HG03460 (cell line): ENCODE measurements around the gene DLK2.
A peak's percentile ranks its signal among the peaks of the same experiment; 100 is the strongest.
"Not testable (repeated sequence)": the region's sequence is repeated elsewhere in the genome, so short reads cannot be mapped to it uniquely, and the experiment has no call there.

Experiments
- ATAC-seq: cut with Tn5 transposase; IDR thresholded peaks from one replicate; pipeline ENCODE4 v1.9.1; 2021; ENCODE audit not compliant: unreplicated experiment

Gene DLK2, protein sequence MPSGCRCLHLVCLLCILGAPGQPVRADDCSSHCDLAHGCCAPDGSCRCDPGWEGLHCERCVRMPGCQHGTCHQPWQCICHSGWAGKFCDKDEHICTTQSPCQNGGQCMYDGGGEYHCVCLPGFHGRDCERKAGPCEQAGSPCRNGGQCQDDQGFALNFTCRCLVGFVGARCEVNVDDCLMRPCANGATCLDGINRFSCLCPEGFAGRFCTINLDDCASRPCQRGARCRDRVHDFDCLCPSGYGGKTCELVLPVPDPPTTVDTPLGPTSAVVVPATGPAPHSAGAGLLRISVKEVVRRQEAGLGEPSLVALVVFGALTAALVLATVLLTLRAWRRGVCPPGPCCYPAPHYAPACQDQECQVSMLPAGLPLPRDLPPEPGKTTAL

DNA sequence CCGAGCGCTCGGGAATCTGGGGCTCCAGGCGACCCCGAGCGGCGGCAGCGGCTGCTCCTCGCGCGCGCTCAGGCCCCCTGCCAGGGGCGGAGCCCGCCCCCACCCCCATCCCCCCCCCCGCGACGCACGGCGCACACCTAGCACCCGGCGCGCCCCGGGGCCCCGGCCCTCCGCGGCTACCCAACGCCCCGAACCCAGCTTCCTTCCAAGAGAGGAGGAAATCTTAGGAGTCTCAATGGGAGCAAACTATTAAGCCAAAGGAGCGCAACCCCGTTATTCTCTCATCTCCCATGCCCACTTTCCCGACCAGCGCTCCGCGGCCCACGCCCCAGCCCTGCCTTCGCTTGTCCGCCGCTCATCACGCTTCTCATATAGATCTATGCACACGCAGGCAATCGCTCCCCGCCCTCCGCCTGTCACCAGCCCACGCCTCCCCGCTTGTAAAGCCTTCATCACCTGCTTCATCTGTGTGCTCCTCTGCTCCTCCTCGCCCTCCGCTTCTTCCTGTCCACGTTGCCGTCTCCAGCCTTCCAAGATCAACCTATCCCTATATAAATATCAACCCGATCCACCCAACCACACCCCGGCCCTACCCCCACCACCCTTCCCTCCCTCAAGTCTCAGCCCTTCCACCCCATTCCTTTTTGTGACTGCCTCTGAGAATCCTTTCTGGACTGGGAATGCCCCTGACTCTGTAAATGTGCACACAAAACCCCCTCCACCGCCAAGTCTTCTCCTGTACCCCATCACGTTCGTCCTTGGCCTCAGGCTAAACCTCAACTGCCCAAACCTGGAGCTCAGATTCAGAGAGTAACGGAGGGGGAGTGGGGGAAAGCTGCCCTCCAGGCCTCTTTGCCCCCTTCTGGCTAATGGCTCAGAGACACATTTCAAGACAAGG, at the start of gene DLK2:
DLK2 (minus strand) TSS at position 18 of the 898 bp plus-strand sequence. CDS start 723 bp downstream, outside the sequence.
- peak; percentile 29 for ATAC-seq

DNA sequence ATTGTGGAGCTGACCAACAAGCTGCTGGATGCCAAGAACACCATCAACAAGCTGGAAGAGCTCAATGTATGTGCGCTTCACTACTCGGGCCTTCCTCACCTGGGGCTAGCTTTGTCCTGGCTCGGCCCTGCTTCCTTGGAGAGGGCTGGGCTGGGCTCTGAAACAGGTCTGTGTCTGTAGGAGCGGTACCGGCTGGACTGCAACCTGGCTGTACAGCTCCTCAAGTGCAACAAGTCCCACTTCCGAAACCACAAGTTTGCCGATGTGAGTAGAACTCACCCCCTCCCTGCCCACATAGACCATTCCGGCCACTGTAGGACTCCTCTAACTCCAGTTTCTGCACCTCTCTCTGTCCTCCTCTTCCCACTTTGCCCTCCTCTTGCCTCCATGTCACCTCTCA, 48.1 kb upstream of the DLK2 start:
- ATAC-seq: no peak

DNA sequence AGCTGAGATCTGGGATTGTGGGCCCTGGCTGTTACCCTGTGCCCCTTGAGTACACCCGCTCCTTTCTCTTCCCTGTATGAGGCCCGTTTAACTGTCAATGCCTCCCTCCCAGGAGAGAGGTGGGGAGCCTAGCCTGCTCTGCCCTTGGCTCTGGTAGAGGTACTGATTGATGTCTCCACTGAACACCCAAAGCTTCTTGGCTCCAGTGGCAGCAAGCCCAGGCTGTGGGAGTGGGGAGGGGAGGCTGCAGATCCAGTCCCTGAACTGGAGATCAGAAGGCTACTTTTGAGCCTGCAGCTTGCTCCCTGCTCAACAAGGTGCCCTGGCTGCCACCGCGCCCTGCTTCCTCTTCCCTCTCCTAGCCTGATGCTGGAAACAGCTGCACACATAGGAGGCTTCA, 47.3 kb upstream of the DLK2 start:
- no peak for ATAC-seq

DNA sequence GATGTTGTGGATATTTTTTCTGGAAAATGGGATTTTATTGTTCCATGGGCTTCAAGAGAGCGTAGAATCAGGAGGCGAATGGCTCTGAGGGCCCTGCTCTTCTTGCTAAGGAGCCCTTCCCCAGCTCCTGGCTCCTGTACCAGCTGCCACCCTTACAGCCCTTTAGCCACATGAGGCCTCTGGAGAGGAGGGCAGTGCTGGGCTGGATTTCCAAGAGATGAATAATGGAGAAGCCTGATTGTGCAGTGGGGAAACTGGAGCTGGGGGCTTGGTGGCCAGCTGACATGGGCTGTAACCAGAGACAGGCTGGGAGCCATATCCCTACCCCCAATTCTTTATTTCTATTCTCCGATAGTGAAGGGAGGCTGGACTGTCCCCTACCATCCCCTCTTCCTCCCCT, 45.6 kb upstream of the DLK2 start:
- ATAC-seq: no peak

DNA sequence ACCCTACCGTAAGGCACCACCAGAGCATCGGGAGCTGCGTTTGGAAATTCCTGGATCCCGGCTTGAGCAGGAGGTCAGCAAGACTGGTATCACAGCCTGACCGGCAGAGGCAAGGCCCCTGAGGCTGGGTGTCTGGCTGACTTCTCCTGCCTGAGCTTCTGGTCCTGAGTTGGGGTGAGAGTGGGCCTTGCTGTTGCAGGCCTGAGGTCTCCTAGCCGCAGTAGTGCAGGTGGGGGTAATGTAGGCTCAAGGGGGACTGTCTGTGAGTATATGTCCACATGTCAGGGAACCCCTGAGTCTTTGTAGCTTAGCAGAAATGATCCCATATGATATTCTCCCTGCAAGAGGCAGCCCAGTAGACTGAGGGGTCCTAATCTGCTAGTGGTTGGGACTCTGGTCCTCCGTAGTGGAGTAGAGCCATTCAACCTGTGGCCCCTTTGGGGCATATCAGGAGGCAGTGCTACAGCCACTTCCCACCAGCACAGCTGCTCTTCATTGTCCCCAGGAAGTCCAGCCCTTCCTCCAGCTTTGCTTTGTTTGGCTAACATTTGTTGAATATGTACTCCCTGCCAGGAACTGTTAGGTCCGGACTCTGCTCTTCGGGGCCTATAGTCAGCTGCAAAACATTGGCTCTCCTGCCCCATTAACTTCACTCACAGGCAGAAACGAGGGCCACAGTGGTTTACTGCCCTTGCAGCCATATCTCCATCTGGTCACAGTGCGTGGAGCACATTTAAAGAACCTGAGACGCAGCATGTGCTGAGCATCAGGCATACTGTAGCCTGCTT, 43.9 kb upstream of the DLK2 start:
- ATAC-seq: no peak

DNA sequence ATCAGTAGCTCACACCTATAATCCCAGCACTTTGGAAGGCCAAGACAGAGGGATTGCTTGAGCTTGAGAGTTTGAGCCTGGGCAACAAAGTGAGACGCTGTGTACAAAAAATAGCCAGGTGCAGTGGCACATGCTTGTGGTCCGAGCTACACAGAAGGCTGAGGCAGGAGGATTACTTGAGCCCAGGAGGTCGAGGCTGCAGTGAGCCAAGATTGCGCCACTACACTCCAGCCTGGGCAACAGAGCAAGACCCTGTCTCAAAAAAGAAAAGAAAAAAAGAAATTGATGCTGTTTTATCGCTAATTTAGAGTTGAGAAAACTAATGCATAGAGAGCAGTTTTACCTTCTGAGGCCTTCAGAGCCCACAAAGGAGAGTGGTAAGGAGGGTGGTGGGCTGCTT, 42.9 kb upstream of the DLK2 start:
- not testable (repeated sequence) for ATAC-seq

DNA sequence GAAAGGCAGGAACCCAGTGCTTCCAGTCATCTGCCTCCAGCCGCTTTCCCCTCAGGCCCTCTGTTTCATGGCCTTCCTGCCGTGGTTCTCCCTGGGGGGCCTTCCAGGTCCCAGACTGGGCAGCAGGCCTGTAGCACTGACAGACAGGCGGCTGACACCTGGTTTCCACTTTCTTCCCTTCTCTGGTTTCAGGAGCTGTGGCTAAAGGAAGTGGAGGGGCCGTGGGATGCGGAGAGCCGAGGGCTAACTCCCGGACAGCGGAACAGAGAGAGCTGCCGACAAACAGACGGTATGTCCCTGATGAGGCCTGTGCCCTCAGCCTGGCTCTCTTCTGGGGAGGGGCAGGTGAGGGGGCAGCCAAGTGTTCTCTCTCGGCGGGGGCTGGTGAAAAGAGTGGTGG, 42.3 kb upstream of the DLK2 start:
- ATAC-seq: no peak

DNA sequence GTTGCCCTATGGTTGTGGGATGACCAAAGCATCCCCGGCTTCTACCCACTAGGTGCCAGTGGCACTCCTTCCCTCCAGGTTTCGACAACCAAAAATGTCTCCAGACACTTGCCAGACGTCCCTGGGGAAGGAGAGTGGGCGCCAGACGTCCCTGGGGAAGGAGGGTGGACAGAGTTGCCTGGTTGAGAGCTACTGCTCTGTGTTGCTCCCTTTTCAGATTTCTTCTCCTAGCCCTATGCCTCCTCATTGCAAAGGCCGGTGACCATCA, 41.7 kb upstream of the DLK2 start:
- no peak for ATAC-seq

DNA sequence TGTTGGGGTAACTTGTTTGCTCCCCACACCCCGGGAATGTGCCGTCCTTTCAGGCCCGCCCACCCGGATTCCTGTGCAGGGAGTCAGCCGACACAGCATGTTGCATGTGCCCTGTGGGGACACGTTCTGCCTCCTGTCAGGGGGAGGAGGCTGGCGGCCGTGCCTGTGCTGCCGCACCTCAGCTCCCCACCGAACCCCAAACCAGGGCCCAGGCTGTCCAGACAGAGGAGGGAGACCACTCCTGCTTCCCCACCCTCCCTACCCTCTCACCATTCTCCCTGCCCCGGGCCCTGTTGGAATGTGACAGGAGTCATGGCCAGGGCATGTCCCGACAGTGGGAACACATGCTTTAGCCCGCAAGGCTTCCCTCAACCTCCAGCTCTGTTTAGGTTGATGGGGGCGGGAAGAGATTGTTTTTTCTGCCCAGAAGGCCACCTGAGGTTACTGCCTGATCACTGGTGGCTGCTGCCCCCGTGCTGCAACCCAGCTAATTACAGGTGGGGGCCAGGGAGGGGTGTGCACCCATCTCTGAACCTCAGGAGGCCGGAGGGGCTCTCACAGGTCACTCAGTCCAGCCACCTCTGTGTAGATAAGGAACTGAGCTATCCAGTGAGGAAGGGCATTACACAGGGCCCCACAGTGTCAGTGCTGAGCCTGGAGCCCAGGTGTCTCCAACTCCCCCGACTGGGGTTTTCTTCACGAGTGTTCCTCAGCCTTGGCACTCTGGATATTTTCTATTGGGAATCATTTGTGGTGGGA, 41.2 kb upstream of the DLK2 start:
- no peak for ATAC-seq

DNA sequence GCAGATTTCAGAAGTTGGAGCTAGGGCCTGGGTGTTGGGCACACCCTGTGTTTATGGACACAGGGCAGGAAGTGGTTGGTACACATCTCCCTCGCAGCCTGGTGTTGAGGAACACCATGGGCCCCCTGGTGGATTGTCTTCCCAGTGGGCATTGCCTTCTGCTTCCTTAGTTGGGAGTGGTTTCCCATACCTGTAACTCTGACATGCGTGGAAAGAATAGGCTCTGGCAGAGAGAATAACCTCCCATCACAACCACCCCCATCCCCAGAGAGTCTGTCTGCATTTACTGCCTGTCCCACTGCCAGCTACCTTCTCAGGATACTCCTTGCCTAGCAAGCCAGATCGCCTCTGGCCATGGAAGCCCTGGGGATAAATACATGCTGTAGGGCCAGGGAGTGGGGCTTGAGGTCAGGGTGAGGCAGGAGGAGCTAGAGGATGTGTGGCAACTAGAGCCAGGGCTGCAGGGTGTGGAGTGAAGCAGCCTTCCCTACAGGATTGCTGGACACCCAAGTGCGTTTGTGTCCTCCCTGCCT, 40.1 kb upstream of the DLK2 start:
- no peak for ATAC-seq

DNA sequence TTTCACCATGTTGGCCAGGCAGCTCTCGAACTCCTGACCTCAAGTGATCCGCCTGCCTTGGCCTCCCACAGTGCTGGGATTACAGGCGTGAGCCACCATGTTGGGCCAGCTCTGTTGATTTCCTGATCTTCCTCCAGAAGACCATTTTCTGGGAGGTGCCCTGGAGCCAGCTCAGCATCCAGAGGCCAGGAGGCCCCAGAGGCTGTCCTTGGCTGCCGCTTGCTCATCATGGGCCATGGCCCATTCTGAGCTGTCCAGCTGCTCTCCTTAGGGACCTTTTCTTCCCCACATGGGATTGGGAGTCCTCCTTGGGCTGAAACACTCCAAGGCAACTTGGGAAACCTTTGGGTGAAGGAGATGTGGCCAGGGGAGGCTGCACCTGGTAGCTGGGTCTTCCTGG, 39.4 kb upstream of the DLK2 start:
- no peak for ATAC-seq

DNA sequence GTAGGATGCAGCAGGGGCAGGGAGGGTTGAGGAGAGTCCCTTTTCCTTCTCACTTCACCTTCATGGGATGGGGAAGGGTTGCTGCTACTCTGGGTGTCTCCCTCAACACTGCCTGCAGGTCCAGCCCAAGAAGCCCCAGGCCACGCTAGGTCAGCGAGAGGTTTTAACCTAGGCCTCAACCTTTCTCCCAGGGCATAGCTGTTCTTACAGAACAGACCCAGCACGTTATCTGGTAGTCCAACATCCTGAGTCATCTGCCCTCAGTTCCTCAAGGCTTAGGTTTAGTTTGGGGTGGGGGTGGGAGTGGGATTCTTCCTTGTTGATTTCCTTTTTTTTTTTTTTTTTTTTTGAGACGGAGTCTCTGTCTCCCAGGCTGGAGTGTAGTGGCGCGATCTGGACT, 39.0 kb upstream of the DLK2 start:
- no peak for ATAC-seq

DNA sequence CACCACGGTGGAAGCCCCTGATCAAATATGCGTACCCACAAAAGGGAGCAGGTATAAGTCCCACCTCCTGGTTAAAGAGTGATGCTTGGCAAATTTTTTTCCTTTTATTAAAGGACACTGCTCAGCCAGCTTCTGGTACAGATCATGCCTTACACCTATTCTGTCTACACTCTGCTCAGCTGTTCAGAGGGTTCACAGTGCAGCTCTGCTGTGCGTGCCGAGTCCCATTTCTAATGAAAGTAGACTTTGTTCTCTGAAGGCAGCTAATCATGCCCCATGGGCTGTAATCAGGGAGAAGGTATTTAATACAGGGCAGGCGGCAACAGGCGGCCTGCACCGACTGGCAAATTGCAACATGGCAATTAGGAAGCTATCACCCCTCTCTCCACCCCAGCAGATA, 38.5 kb upstream of the DLK2 start:
- no peak for ATAC-seq

DNA sequence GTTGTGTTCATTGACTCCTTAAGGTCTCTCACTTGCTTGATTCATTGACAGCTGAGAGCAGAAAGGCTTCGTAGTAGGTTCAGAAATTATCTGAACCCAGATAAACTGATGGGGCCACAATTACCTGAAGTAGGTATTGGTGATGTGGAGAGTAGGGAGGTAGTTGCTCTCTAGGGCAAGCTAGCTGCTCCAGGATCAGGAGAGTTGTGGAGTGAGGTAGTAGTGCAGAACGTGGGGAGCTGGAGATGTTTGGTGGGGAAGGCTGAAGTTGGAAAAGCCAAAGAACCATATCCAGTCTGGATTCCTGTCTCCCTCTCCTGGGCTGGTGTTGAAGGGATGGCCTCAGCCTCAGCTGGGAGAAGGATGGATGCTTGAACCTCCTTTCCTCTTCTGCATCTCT, 37.9 kb upstream of the DLK2 start:
- ATAC-seq: no peak

DNA sequence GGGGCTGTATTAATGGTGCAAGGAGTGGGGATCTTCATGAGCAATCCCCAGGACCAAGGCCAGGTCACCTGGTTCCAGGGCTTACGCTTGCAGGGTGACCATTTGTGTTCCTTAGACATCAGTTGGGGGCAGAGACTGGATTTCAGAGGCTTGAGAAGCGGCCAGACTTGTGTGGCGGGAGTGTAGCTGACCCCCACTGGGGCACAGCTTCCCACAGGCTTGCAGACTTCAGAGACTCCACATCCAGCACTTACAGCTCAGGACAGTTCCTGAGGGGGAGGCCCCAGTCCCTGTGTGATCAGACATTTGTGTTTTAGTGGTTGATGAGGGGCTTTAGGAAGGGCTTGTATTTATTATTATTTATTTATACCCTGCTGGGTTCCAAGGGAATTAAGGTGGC, 37.3 kb upstream of the DLK2 start:
- no peak for ATAC-seq

DNA sequence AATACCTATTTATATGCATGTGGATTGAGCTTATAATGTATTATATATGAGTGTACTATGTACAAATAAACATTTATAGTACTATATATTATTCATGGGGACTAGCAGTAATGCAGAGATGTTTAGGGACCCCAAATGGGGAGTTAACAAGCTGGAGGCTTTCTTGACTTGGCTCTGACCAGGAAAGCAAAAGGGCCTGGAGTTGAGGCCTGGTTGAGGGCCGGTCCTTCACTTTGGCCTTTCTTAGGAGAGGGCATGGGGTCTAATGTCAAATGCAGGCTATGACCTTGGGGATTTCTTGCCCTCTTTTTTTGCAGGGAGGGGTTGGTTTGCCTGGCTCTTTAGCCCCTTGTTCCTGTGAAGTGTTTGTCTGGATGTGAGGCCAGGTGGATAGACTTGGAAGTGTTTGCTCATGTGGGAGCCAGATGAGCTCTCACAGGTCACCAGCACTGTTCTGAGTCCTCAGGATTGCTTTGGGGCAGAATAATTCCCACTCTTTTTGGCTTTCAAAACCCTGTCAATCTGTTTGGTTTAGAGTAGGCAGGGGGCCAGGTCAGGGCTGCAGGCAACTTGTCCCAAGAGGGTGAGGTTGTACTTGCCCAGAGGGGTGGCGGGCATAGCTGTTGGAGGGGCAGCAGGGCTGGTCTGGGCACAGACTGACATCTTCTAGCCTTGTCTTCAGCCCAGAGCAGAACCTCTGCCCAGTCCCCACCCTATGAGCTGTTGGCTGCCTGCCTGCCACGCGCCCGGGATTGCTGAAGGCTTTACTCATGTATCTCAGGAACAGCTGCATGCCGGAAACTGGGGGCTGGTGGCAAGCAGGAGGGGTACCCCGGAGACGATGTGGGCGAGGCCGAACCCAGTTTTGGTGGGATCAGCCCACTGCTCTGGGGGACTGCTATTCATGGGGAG, 36.7 kb upstream of the DLK2 start:
- ATAC-seq: no peak

DNA sequence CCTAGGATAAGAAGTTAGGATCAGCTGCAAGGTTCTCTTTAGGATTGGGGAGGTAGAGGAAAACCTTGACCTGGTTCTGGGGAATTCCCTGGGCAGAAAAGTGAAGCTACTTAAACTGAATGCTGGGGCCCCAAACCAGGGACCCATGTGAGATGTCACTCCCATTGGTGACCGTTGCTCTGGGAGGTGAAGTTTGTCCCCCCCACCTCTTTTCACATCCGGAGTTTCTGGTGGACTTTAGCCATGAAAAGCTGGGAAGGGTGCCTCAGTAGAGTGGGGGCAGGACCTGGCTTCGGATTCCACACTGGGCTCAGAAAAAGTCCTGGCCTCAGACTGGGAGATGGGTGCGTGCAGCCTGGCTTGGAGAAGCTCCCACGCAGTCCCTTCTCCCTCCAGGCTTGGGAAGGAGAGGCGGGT, 35.2 kb upstream of the DLK2 start:
- no peak for ATAC-seq

DNA sequence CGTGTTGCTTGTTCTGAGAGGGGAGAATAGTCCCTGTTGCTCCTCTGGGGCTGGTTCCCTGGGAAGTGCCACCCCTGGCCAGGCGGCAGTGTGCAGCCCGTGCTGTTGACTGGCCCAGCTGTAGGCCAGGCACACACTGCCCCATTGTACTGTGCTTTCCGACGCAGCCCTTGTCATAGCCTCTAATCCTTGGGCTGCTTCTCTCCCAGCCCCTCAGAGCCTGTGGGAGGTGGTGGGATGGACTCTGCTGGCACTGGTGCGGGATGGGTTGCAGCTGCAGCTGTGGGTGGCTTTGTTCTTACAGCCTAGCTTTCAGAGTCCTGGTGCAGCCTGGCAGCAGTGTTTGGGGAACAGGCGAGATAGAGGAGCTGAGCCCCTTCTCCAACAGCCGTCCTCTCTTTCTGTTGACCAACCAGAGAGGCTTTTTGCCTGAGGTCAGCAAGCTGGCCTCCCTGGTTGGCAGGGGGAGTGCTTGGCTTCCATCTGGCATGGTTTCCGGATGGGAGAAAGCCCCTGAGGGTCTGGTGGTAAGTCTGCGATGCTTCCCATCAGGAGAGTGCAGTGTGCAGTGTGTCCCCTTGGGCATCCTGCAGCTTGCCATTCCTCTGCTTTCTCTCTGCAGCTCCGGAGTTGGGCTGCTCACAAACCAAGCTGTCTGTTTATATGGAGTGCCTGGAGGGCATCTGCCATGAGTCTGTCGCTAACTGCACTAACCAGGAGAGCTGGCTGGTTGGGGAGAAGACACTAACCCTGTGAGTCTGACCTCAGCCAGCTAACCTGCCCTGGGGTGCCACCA, 34.1 kb upstream of the DLK2 start:
- no peak for ATAC-seq
